Astrocyte (in vitro differentiated cells and primary cell): Measurements from ENCODE around the gene MFAP1.

Experiments used
- EZH2 ChIP-seq: IDR thresholded peaks from 2 replicates; pipeline ENCODE4 v1.6.1; 2012; ENCODE audit warnings: mild to moderate bottlenecking, low read length, inconsistent platforms; ENCODE audit not compliant: insufficient read depth
- TF ChIP-seq, protein P1 (sequence below): IDR thresholded peaks from 2 replicates; pipeline ENCODE4 v1.5.1; 2011; ENCODE audit warnings: low read depth, mild to moderate bottlenecking, inconsistent platforms, low read length, moderate library complexity; ENCODE audit not compliant: insufficient read depth

DNA sequence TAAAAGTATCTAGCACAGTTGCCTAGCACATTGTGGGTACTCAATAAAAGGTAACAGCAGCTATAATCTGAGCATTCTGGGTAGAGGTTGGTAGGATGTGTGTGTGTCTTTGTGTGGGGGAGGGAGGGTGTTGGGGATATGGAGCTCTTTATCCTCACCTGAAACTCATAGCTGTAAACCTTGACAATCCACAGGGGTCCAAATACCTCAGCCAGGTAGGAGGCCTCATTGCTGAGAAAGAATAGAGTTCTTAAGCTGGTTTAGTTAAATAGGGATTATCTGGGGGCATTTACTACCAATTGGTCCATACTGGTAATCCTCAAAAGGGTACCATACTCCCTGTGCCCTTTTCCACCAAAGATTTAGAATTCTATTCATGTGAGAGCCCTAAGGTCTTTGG, 28.5 kb downstream of the MFAP1 start:
- TF ChIP-seq, protein P1, sequence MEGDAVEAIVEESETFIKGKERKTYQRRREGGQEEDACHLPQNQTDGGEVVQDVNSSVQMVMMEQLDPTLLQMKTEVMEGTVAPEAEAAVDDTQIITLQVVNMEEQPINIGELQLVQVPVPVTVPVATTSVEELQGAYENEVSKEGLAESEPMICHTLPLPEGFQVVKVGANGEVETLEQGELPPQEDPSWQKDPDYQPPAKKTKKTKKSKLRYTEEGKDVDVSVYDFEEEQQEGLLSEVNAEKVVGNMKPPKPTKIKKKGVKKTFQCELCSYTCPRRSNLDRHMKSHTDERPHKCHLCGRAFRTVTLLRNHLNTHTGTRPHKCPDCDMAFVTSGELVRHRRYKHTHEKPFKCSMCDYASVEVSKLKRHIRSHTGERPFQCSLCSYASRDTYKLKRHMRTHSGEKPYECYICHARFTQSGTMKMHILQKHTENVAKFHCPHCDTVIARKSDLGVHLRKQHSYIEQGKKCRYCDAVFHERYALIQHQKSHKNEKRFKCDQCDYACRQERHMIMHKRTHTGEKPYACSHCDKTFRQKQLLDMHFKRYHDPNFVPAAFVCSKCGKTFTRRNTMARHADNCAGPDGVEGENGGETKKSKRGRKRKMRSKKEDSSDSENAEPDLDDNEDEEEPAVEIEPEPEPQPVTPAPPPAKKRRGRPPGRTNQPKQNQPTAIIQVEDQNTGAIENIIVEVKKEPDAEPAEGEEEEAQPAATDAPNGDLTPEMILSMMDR: no peak
- TF ChIP-seq EZH2: no peak
